Ramos (cell line): ENCODE results near the gene DOCK1.
"Not testable (repeated sequence)": the region's sequence is repeated elsewhere in the genome, so short reads cannot be mapped to it uniquely, and the experiment has no call there.

ENCODE experiments used
- in situ Hi-C: fragments of 300-500 bp; cut with MboI; formaldehyde crosslinking; loops from one replicate; pipeline ENCODE4 v1.14.3; 2022; ENCODE audit warnings: low sequenced_read_pairs; ENCODE audit not compliant: unreplicated experiment

The DOCK1 gene

DNA sequence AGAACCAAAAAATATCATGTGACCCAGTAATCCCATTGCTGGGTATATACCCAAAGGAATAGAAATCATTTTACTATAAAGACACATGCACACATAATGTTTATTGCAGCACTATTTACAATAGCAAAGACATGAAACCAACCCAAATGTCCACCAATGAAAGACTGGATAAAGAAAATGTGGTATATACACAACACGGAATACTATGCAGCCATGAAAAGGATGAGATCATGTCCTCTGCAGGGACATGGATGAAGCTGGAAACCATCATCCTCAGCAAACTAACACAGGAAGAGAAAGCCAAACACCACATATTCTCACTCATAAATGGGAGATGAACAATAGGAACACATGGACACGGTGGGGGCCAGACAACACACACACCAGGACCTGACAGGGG lies 5.7 kb upstream of the DOCK1 start:
- in situ Hi-C loops = not testable (repeated sequence)

DNA sequence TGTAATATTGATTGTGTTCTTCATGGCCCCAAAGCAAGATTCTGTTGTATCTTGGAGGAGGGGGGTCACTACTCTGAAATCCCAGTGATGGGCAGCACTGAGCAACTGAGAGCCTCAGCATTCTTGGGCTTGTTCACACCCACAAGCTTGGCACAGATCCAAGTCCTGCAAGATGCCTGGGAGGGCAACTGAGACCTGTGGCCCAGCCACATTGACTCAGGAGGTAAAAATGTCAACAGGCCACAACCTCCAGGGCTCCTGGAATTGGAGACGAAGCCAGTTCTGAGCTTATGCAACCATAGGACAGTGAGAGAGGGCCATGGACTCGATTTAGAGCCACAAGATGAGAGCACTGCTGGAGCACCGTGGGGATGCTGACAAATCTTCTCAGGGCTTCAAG lies 3.1 kb upstream of the DOCK1 start:
- in situ Hi-C loops = no loop called here

DNA sequence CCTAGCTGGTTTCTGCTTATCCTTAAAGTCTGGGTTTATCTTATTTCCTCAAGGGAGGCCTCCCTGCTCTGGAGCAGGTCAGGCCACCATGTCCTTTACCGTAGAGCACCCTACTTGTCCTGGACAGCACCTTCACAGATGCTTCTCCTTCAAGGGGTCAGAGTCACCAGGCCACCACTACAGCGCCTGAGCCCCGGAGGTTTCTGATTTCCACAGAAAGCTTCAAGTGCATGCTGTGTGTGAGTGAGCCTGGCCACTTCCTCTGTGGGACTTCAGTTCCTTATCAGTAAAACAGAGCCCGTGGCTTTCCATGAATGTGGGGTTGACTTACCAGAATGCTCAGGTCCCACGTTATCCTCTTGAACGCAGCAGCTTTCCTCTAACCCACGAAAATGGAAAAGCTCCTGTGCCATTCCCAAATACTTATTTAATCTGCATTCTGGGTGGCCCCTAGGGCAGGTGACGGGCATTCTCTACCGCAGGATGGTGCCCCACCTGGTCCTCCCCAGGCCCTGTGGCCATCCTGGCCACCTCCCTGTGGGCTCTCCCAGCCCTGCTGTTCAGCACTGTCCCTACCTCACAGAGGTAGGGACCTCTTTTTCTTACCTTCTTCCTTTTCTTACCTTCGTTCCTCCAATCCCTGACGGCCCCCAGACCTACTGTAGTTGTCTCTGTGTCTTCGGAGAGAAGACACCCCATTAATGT lies 1.4 kb upstream of the DOCK1 start:
- in situ Hi-C loops = no loop called here

DNA sequence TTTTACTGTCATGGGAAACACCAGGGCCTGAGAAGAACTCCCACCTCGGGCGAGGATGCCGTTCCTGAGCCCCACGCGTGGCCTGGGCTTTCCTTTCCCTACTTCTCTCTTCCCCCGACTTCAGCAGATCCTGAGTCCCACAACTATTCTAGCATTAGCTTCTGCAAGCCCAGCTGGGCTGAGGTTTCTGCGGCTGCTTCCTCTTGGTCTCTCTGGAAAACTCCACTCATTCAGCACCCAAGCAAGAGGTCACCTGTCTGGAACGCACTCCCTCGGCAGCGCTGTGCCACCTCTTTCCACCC lies 761 bp upstream of the DOCK1 start:
- in situ Hi-C loops = no loop called here

DNA sequence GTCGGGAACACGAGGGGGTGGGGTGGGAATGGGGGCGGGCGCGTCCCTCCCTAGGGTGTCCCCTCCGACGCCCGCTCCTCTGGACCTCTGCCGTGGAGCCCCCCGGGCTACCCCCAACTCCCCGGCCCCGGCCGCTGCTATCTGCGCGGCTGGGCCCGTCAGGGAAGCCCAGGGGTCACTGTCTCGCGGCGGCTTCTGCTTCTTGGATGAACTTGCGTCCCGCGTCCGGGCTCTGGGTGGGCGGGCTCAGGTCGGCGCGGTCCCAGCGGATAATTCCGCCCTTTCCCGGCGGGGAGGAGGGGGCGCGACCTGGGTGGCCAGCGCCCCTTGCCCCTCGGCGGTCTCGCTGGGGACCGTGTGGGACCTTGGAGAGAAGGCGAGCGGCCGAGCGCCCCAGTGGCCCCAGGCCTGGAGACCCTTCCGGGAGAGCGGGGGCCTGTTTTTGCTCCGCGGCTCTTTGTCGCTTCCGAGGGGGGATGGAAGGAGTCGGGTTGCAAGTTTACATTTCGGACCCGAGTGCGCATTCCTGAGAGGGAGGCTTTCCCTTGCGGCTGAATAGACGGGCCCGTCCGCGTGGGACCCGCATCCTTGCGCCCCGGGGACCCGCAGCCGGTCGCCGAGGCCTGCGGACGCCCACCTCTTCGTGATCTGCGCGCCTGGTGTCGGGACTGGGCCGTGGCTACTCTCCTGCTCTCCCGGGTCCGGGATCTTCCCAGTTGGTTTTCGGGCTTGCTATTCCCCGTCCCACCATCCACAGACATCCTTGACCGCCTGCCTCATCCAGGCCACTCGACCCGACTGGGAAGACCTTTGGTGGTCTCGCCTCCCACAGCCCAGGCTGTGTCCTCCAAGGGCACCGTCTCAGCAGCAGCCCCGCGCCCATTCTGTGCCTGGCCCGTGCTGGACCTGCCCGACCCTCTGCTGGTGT lies 812 bp downstream of the DOCK1 start:
- in situ Hi-C loops = no loop called here

DNA sequence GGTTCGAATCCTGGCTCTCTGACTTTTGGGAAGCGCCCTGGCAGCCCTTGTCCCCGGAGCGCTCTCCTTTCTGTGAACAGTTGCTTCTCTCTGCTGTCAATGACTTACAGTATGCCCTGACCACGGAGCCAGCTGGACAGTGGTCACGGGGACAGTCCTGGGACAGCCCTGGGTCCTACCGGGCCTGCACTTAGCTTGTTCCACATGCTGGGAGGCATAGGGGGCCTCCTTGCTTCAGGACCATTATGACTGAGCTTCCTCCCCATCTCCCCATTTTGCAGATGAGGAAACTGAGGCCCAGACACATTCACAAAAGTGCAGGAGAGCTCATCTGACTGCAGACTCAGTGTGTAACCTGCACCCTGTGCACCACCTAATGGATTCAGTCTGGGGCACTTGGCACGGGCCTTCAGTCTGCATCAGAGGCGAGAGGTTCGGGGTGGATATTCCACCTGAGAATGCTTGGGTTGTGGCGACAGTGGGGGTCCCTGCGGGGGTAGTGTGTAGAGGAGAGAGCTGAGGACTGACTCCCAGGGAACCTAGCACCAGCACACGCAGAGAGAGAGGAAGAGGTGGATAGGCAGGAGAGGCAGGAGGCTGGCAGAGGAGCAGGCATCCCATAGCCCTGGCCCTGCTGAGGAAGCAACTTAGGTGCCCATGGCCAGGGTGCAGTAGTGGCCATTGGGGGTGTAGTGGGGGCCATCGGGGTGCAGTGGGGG lies 1.6 kb downstream of the DOCK1 start:
- in situ Hi-C loops = no loop called here

DNA sequence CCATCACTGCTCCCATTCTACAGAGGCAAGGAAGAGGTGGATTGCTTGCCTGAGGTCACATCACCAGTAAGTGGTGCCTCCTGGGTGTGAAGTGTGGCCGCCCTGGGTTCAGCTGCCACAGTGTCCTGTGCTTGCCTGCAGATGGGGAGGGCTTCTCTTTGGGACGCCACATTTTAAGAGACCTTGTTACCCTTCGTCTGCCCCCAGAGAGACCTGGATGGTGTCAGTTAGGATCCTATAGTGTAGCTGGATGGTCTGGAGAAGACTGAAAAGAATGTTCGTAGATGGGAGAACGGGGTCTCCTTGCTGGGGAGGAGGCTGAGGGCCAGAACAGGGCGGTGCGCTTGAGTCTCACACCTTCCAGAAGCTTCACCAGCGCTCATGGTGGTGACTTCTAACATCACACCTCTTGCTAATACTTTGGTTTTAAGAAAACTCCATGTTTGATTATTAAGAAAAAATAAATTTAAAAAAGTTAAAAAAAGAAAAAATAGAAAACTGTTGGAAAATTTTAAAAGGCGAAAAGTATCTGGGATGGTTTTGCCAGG lies 2.3 kb downstream of the DOCK1 start:
- in situ Hi-C loops = no loop called here

DNA sequence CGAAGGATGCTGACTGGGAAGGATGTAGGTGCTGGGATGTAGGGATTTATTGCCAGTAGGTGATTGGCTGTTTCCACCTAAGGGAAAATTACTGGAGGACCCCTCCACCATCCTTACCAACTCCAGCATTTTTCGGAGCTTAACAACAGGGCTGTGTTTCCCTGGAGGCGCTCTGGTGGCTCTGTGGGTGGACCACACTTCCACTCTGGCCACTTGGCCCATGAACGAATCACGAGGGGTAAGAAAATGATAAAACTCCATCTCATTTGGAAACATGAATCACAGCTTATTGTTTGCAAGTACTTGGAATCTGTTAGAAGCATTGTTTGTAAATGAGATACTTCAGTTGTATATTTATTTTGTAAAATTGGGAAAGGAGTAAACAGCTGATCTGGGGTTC lies 3.0 kb downstream of the DOCK1 start:
- in situ Hi-C loops = no loop called here

DNA sequence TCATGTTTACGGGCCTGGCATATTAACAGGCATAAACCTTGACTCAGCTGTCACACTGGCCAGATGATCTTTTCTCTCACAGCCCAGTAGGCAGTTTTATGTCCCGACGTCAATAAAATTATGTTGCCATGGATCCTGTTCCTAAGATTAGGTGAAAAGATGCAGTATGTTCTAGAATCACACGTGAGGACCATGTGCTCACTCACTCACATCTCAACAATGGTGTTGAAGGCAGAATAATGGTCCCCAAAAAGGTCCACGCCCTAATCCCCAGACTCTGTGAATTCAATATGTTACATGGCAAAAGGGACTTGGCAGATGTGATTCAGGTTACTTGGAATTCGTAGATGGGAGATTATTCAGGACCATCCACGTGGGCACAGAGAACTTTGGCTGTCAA lies 3.5 kb downstream of the DOCK1 start:
- in situ Hi-C loops = no loop called here

DNA sequence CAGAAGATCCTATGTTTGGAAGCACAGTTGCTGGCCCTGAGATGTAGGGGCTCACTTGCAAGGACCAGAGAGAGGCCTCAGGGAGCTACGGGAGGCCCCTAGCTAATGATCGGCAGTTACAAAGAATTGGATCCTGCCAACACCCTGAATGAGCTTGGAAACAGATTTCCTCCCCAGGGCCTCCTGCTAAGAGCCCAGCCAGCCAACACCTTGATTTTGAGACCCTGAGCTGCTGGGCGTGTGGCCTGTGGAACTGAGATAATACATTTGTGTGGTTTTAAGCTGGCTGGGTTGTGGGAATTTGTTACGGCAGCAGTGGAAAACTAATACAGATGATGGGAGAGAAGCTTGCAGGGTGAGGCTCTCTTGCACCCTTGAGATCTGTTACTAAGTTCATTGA lies 3.9 kb downstream of the DOCK1 start:
- in situ Hi-C loops = no loop called here

DNA sequence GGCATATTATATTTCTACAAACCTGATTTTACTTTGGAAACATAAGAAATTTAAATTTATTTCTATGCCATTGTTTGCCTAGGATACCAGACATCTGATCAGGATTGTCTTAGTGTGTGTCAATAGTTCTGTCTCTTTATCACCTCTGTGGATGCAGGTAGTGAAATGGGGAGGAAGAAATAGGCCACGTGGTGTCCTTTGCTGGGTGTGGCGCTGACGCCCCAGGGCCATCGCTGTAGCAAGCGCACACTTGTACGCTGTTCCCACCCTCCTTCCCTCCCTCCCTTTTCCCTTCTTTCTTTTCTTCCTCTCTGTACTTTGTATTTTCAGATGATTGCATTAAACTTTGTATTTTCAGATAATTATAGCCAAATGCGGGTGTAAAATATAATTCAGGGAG lies 5.0 kb downstream of the DOCK1 start:
- in situ Hi-C loops = no loop called here

DNA sequence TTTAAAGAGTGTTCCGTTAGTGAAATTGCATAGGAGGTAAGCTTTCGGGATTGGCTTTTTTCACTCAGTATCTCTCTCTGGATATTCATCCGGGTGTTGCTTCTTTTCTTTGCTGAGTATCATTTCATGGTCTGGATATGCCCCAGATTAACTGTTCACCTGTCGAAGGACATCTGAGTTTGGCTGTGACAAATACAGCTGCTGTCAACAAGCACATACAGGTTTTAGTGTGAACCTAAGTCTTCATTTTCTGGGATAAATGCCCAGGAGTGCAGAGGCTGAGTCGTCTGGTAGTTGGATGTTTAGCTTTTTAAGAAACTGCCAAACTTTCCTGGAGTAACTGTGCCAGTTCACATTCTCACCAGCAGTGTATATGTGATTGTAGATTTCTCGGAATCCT lies 5.6 kb downstream of the DOCK1 start:
- in situ Hi-C loops = no loop called here

DNA sequence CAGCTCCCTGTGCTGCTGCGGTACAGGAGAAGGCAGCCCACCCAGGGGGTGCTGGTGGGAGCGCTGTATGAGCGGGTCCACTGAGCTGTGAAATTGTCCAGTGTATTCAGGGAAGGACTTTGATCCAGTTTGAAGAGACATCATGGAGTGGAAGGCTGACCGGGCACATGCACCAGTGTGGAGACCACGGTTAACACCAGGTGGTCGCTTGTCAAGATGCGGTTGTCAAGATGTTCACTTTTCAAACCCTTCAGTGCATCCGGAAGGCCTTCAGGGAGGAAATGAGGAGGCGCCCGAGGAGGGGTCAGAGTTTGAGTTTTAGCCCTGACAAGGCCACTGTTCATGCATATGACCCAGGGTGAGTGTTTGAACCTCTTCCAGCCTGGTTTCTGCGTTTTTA lies 6.1 kb downstream of the DOCK1 start:
- in situ Hi-C loops = no loop called here

DNA sequence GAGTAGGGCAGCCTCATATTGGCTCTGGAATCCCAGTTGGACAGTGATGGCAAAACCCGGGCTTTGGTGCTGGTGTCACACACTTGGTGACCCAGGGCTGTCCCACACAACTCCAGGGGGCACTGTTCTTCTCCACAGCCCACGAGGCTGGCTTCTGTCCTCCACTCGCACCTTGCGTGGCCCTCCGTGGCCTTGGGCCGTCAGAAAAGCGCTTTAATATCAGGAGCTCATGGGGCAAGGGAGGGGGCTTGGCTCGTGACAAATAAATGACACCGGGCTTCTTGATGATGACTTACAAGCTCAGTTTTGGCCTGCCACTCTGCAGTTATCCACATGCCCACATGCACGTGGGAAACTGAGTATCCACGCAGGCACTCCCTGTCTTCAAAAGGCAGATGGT lies 8.1 kb downstream of the DOCK1 start:
- in situ Hi-C loops = no loop called here

DNA sequence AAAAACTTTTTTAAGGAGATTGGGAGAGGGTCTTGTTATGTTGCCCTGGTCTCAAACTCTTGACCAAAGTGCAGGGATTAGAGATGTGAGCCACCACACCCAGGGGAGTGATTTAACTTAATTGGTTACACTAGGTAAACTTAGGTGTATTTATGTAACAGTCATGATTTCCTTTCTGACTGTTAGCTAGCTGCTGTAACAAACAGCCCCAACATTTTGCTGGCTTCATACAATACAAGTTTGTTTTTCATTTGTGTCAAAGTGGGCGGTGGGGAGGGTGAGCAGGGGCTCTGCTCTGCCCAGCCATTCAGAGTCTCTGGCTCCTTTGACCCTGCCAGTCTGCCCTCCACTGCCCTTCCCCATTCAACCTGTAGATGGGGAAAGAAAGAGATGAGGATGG lies 9.3 kb downstream of the DOCK1 start:
- in situ Hi-C loops = no loop called here

DNA sequence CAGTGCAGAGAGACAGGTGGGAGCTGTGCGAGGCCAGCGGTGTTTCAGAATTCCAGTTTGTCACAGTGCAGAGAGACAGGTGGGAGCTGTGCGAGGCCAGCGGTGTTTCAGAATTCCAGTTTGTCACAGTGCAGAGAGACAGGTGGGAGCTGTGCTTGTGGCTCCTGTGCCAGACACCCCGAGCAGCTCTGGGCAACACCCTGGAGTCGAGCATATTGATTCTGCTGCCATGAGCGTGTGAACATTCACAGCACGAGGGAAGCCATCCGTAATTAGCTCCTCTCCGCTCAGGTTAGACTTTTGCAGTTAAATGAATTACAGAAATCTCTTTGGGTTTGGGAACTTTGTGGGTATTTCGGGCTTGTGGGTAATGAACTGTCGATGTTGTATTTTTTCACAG lies 11.7 kb downstream of the DOCK1 start:
- in situ Hi-C loops = not testable (repeated sequence)

DNA sequence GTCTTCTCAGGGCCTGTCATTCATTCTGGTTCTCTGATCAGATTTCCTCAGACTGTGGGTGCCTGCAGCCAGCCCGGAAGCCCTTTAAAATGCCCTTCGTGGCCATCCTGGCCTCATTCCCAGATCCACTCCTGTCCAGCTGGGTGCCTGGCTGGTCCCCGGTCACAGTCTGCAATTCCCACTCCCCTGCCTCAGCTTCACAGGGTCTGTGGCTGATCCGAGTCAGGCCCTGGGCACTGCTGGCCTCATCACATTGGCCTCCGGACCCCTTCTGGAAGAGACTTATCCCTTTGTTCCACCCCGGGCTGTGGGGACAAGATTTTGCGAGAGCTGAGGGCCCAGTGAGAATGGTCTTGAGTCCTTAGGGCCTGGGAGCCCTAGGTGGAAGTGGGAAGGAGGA lies 12.1 kb downstream of the DOCK1 start:
- in situ Hi-C loops = no loop called here

DNA sequence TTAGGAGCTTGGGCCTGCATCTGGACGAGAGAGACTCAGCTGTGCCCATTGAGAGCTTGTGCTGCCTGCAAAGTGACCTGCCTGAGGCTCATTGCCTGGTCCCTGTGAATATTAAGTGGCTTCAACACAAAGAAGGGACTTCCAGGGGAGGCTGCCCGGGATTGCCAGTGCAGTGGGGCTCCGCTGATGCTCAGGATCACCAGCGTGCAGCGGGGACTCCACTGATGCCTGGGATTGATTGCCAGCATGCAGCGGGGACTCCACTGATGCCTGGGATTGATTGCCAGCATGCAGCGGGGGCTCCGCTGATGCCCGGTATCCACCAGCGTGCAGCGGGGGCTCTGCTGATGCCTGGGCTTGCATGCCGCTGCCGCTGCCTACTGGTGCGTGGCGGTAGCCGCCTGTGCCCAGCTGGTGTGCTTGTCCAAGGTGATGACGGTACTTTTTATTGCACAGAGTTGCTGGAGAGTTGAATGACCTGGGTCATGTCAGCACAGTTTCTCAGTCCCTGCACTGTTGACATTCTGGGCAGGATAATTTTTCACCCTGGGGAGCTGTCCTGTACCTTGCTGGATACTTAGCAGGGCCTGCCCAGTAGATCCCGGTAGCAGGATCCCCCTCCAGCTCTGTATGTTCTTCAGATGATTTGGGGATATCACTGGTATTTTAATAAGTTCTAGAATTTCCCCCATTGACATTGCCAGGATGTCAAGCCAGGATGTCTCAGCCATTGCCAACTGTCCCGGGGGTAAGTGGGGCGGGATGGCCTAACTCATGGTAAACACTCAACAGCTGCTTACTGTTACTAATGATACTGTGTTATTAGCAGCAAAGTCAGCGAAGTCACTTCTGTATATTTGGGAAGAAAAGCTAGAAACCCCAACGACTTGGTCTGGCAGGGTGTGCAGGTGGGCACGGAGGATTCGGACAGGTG lies 13.0 kb downstream of the DOCK1 start:
- in situ Hi-C loops = no loop called here

DNA sequence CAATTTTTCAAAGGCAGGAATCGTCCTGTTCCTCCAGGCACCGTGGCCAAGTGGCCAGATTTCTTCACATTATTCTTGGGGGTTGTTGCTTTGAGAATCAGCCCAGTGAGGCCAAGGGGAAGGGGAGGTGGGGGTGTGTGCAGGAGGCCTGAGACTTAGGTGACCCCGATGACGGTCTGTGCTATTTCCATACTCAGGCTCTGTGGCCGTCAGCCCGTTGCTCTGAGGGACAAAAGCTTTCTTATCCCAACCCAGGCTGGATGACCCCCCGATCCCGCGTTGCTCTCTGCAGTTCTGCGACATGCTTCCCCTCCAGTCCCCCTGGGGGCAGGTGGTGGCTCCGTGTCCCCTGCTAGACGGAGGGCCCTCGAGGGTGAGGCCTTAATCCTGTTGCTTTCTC lies 14.2 kb downstream of the DOCK1 start:
- in situ Hi-C loops = no loop called here

DNA sequence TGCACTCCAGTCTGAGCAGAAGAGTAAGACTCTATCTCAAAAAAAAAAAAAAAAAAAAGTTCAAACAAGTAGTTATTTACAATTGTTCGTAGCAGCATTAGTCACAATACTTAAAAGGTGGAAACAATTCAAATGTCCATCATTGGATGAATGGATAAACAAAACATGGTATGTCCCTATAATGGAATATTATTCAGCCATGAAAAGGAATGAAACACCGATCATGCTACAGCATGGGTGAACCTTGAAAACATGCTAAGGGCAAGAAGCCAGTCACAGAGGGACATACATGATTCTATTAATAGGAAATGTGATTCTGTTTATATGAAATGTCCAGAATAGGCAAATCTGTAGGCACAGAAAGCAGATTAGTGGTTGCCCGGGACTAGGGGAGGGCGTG lies 15.9 kb downstream of the DOCK1 start:
- in situ Hi-C loops = no loop called here
